GM12865 (cell line): ENCODE results near the gene GRAMD1B.

ENCODE experiments used
- DNase-seq: peaks from one replicate; pipeline ENCODE4 v3.0.0; 2010; ENCODE audit warnings: low read depth
- H3K4me3 ChIP-seq: 2 replicates; pipeline ENCODE4 v1.5.1; 2011; ENCODE audit warnings: mild to moderate bottlenecking, low read depth, low read length, control low read depth
- CTCF ChIP-seq: IDR thresholded peaks from 2 replicates; pipeline ENCODE4 v1.5.1; 2011; ENCODE audit warnings: low read length, control low read depth, low read depth, inconsistent platforms; ENCODE audit not compliant: insufficient read depth; ENCODE audit errors: missing control alignments

Gene GRAMD1B

GRCh38 chr11:123642435-123642834 is 212.4 kb downstream of the GRAMD1B start:
- DNase-seq: no peak
- TF ChIP-seq CTCF: no peak
- no peak overlapping the region for H3K4me3 ChIP-seq

- no peak overlapping the region for H3K4me3 ChIP-seq
- no peak for DNase-seq
- TF ChIP-seq CTCF: no peak
Observed at GRCh38 chr11:123645286-123645975, 215.4 kb downstream of the GRAMD1B start.

- no peak for TF ChIP-seq CTCF
- H3K4me3 ChIP-seq: no peak overlapping the region
- DNase-seq: no peak
Observed at GRCh38 chr11:123650901-123651300, 220.8 kb downstream of the GRAMD1B start.

- H3K4me3 ChIP-seq: no peak overlapping the region
- DNase-seq: no peak
- TF ChIP-seq CTCF: no peak
Observed at GRCh38 chr11:123652599-123652998, 222.5 kb downstream of the GRAMD1B start.

GRCh38 chr11:123653483-123653826 is 223.4 kb downstream of the GRAMD1B start:
- H3K4me3 ChIP-seq: no peak overlapping the region
- DNase-seq: no peak
- no peak for TF ChIP-seq CTCF

GRCh38 chr11:123653827-123654565 is 223.9 kb downstream of the GRAMD1B start:
- no peak for DNase-seq
- H3K4me3 ChIP-seq: no peak overlapping the region

More at GRCh38 chr11:123653827-123654565, 223.9 kb downstream of the GRAMD1B start:
- TF ChIP-seq CTCF: no peak
